BJ (cell line): Measurements from ENCODE around the gene KDM6A. TPM values are rescaled to one million over a fixed set of nuclear protein-coding genes. Genes with fewer than 3 reads are reported as not detected.
"Not testable (repeated sequence)": the region's sequence is repeated elsewhere in the genome, so short reads cannot be mapped to it uniquely, and the experiment has no call there.

ENCODE experiments used
- CTCF ChIA-PET: fragments of 350-600 bp; formaldehyde crosslinking; extraction: SDS; loops from one replicate; lab custom pipeline; 2021; ENCODE audit warnings: antibody characterized with exemption, inconsistent platforms; lab: Yijun Ruan, JAX
- POLR2A ChIA-PET: fragments of 300-600 bp; sonication (Branson Sonifier 250); formaldehyde crosslinking; extraction: SDS; loops from one replicate; lab custom pipeline; 2021; ENCODE audit warnings: antibody characterized with exemption; lab: Charles Lee
- DNase-seq: peaks from one replicate; pipeline ENCODE4 v3.0.0-alpha.2; 2011; ENCODE audit warnings: low read depth
- H3K27me3 ChIP-seq: 2 replicates; pipeline ENCODE4 v1.6.0; 2011; ENCODE audit warnings: low read length; ENCODE audit not compliant: control insufficient read depth, insufficient read depth
- H3K36me3 ChIP-seq: 2 replicates; pipeline ENCODE4 v1.5.1; 2011; ENCODE audit warnings: low read length; ENCODE audit not compliant: control insufficient read depth, insufficient read depth
- H3K4me3 ChIP-seq: 2 replicates; pipeline ENCODE4 v1.5.1; 2011; ENCODE audit warnings: low read depth, mild to moderate bottlenecking, control low read depth, low read length
- CTCF ChIP-seq: IDR thresholded peaks from 2 replicates; pipeline ENCODE4 v1.5.1; 2011; ENCODE audit warnings: low read depth, mild to moderate bottlenecking, control low read depth, inconsistent platforms, low read length, moderate library complexity; ENCODE audit not compliant: insufficient read depth
- polyA minus RNA-seq: library from RNA; depleted of rRNA, polyadenylated mRNA; stranded (reverse); fragments of >200 nt; gene quantifications from 2 replicates; pipeline ENCODE4 v1.2.3, GENCODE V29; 2011; rRNA and poly(A)+ RNA removed
- polyA plus RNA-seq: library from polyadenylated mRNA; depleted of rRNA; stranded (reverse); fragments of >200 nt; gene quantifications from 2 replicates; pipeline ENCODE4 v1.2.3, GENCODE V29; 2011; rRNA removed

Gene KDM6A
- polyA plus RNA-seq (5.4 and 7.6 TPM in 2 replicates), polyA minus RNA-seq (18.0 and 19.0 TPM in 2 replicates)

GRCh38 chrX:44872821-44873414 is at the start of gene KDM6A:
TSS of gene KDM6A (plus strand) at chrX:44873188. CDS start at chrX:44873552, 364 bp downstream.
- DNase-seq = peak; percentile 70
- no peaks in the 10 kb centered on the region for H3K36me3 ChIP-seq
- ChIA-PET CTCF (no interaction called here), POLR2A (no interaction called here)
- no peaks in the 10 kb centered on the region for H3K27me3 ChIP-seq
- TF ChIP-seq CTCF = no peak
- peak within 1 kb of the TSS; percentile 62 for H3K4me3 ChIP-seq

GRCh38 chrX:44823193-44823592 is 49.8 kb upstream of the KDM6A start:
- DNase-seq = not testable (repeated sequence)

GRCh38 chrX:44828008-44828605 is 44.9 kb upstream of the KDM6A start:
- TF ChIP-seq CTCF = no peak
- ChIA-PET POLR2A (no interaction called here), CTCF (no interaction called here)
- no peak overlapping the region for H3K4me3 ChIP-seq
- no peaks in the 10 kb centered on the region for H3K36me3 ChIP-seq
- no peaks in the 10 kb centered on the region for H3K27me3 ChIP-seq
- peak; percentile 28 for DNase-seq

More at GRCh38 chrX:44823193-44823592, 49.8 kb upstream of the KDM6A start:
- POLR2A ChIA-PET, H3K27me3 ChIP-seq, CTCF ChIA-PET, H3K4me3 ChIP-seq, H3K36me3 ChIP-seq: not testable (repeated sequence)

GRCh38 chrX:44829832-44830231 is 43.2 kb upstream of the KDM6A start:
- H3K4me3 ChIP-seq = no peak overlapping the region
- no peak for TF ChIP-seq CTCF
- CTCF ChIA-PET = no interaction called here

GRCh38 chrX:44842550-44843317 is 30.3 kb upstream of the KDM6A start:
- Histone ChIP-seq H3K27me3 (no peaks in the 10 kb centered on the region), H3K4me3 (no peak overlapping the region), H3K36me3 (no peaks in the 10 kb centered on the region)
- ChIA-PET POLR2A (no interaction called here), CTCF (no interaction called here)
- no peak for DNase-seq
- no peak for TF ChIP-seq CTCF

More at GRCh38 chrX:44829832-44830231, 43.2 kb upstream of the KDM6A start:
- Histone ChIP-seq H3K36me3 (no peaks in the 10 kb centered on the region), H3K27me3 (no peaks in the 10 kb centered on the region)
- POLR2A ChIA-PET = no interaction called here
- DNase-seq = no peak
